Gastrocnemius medialis (tissue), 4 donors: ENCODE data around the gene SHROOM3. TPM values are rescaled to one million over a fixed set of nuclear protein-coding genes. Genes with fewer than 3 reads are reported as not detected.

Experiments
- ATAC-seq, 2 donors: fragments of 150-250 bp; one replicate each; pipeline ENCODE4 v1.9.1; 2016
- DNase-seq, 2 donors: peaks; one replicate each; pipeline ENCODE4 v3.0.0-alpha.2; 2019
- H3K27ac ChIP-seq, 4 donors: fragments of 200-600 bp; sonication (generic); 1 replicate in 1 of 4; 2 replicates in 3 of 4; pipeline ENCODE4 v1.5.1; 2016 to 2018; ENCODE audit warnings: mild to moderate bottlenecking in 2 of 4, moderate library complexity in 1 of 4
- H3K27me3 ChIP-seq, 3 donors: fragments of 200-600 bp; sonication (generic) in 2 of 3; 1 replicate in 1 of 3; 2 replicates in 2 of 3; pipeline versions ENCODE4 v1.5.1 to v1.6.0; 2016 to 2019; ENCODE audit warnings: mild to moderate bottlenecking in 1 of 3, moderate library complexity in 1 of 3
- H3K36me3 ChIP-seq, 2 donors: fragments of 200-600 bp; sonication (generic) in 1 of 2; one replicate each; pipeline ENCODE4 v1.5.1; 2017 to 2018
- H3K4me1 ChIP-seq, 2 donors: fragments of 200-600 bp; sonication (generic) in 1 of 2; one replicate each; pipeline ENCODE4 v1.5.1; 2016 to 2017; ENCODE audit warnings: mild to moderate bottlenecking in 2 of 2
- H3K4me3 ChIP-seq, 4 donors: fragments of 200-600 bp; sonication (generic) in 3 of 4; 1 replicate in 1 of 4; 2 replicates in 3 of 4; pipeline ENCODE4 v1.5.1; 2016 to 2019; ENCODE audit warnings: mild to moderate bottlenecking in 2 of 4
- H3K9me3 ChIP-seq, 3 donors: fragments of 200-600 bp; sonication (generic) in 2 of 3; 1 replicate in 1 of 3; 2 replicates in 2 of 3; pipeline ENCODE4 v1.5.1; 2016 to 2019
- CTCF ChIP-seq, 5 experiments: fragments of 450-650 bp in 3 of 5; fragments of 200-600 bp in 2 of 5; sonication (generic) in 2 of 5; IDR thresholded peaks in 4 of 5; conservative IDR thresholded peaks in 1 of 5; 1 replicate in 4 of 5; 2 replicates in 1 of 5; pipeline ENCODE4 v1.5.1; 2016 to 2019; ENCODE audit warnings: antibody characterized with exemption in 5 of 5, mild to moderate bottlenecking in 3 of 5, moderate library complexity in 3 of 5
- POLR2A ChIP-seq, 2 donors: fragments of 450-650 bp; IDR thresholded peaks; one replicate each; pipeline ENCODE4 v1.6.1; 2017; ENCODE audit warnings: antibody characterized with exemption in 2 of 2, mild to moderate bottlenecking in 2 of 2, moderate library complexity in 2 of 2
- in situ Hi-C, 4 donors: fragments of 200-750 bp; cut with MboI; loops; one replicate each; pipeline versions ENCODE4 v1.15.0 to v1.8.0; 2017; ENCODE audit warnings: low sequenced_read_pairs in 4 of 4
- intact Hi-C: fragments of 100-400 bp; cut with DNase I; formaldehyde crosslinking; loops from one replicate; pipeline ENCODE4 v1.15.1; 2023; ENCODE audit warnings: low total_unique reads
- total RNA-seq, 4 donors: library from RNA; depleted of rRNA; stranded (reverse); fragments of >200 nt; gene quantifications; one replicate each; pipeline versions ENCODE4 v1.1.0 to v1.2.3, GENCODE V29; 2016

The SHROOM3 gene
- total RNA-seq, 4 donors from 2014 or later, result 0.20 to 1.7 (median 0.98) TPM

GRCh38 chr4:76751612-76752343 lies 316.7 kb downstream of the SHROOM3 start:
- no peaks in the 10 kb centered on the region for H3K9me3 ChIP-seq
- no peaks in the 10 kb centered on the region for H3K4me1 ChIP-seq
- ATAC-seq (no peak), DNase-seq (no peak)
- peaks cover 0 to 6% (median 0%) of the 10 kb centered on the region in 3 donors for H3K27me3 ChIP-seq
- no peak overlapping the region for H3K4me3 ChIP-seq
- H3K36me3 ChIP-seq, result no peaks in the 10 kb centered on the region
- TF ChIP-seq CTCF (IDR thresholded peaks at IDR 0.05 in 4 of 5, conservative IDR thresholded peaks at IDR 0.05 in 1 of 5), result no peak
- no peak for TF ChIP-seq POLR2A (IDR thresholded peaks at IDR 0.05)
- intact Hi-C loops (no loop called here), in situ Hi-C loops (loop anchor here (10.0 kb wide), 2 partner anchors 237 to 247 kb away; no protein-coding TSS in a partner anchor)
- H3K27ac ChIP-seq, result no peak overlapping the region

- Histone ChIP-seq H3K4me1 (no peaks in the 10 kb centered on the region), H3K27ac (no peak overlapping the region), H3K36me3 (no peaks in the 10 kb centered on the region), H3K27me3 (peaks cover 0 to 6% (median 0%) of the 10 kb centered on the region in 3 donors), H3K4me3 (no peak overlapping the region), H3K9me3 (no peaks in the 10 kb centered on the region)
- DNase-seq, result no peak
- no peak for ATAC-seq
- intact Hi-C loops, result no loop called here
- TF ChIP-seq POLR2A (IDR thresholded peaks at IDR 0.05) (no peak), CTCF (IDR thresholded peaks at IDR 0.05 in 4 of 5, conservative IDR thresholded peaks at IDR 0.05 in 1 of 5) (no peak)
- in situ Hi-C loops, result loop anchor here (10.0 kb wide), 2 partner anchors 238 to 248 kb away; no protein-coding TSS in a partner anchor
Measured at GRCh38 chr4:76752861-76753501, 318.0 kb downstream of the SHROOM3 start.

GRCh38 chr4:76753814-76754213 lies 318.8 kb downstream of the SHROOM3 start:
- in situ Hi-C loops, result loop anchor here (10.0 kb wide), 2 partner anchors 239 to 249 kb away; no protein-coding TSS in a partner anchor
- intact Hi-C loops, result no loop called here
- H3K27me3 ChIP-seq, result peaks cover 0 to 6% (median 0%) of the 10 kb centered on the region in 3 donors

GRCh38 chr4:76754439-76754838 lies 319.4 kb downstream of the SHROOM3 start:
- TF ChIP-seq POLR2A (IDR thresholded peaks at IDR 0.05), result no peak
- TF ChIP-seq CTCF (IDR thresholded peaks at IDR 0.05 in 4 of 5, conservative IDR thresholded peaks at IDR 0.05 in 1 of 5), result no peak
- Histone ChIP-seq H3K9me3 (no peaks in the 10 kb centered on the region), H3K27me3 (peaks cover 0 to 6% (median 0%) of the 10 kb centered on the region in 3 donors), H3K4me1 (no peaks in the 10 kb centered on the region), H3K36me3 (no peaks in the 10 kb centered on the region), H3K4me3 (no peak overlapping the region), H3K27ac (no peak overlapping the region)
- intact Hi-C loops (no loop called here), in situ Hi-C loops (loop anchor here (10.0 kb wide), 2 partner anchors 240 to 250 kb away; no protein-coding TSS in a partner anchor)
- no peak for DNase-seq
- ATAC-seq, result no peak

More at GRCh38 chr4:76753814-76754213, 318.8 kb downstream of the SHROOM3 start:
- Histone ChIP-seq H3K36me3 (no peaks in the 10 kb centered on the region), H3K27ac (no peak overlapping the region), H3K9me3 (no peaks in the 10 kb centered on the region), H3K4me3 (no peak overlapping the region), H3K4me1 (no peaks in the 10 kb centered on the region)
- TF ChIP-seq CTCF (IDR thresholded peaks at IDR 0.05 in 4 of 5, conservative IDR thresholded peaks at IDR 0.05 in 1 of 5) (no peak), POLR2A (IDR thresholded peaks at IDR 0.05) (no peak)
- no peak for DNase-seq
- ATAC-seq, result no peak
